Esophagus muscularis mucosa (tissue), 4 donors: ENCODE data around the gene CBX5.

ENCODE experiments used
- EP300 ChIP-seq: sonication (generic); formaldehyde crosslinking; IDR thresholded peaks from one replicate; pipeline ENCODE4 v1.6.1; 2017; ENCODE audit warnings: antibody characterized with exemption
- POLR2A ChIP-seq: fragments of 450-650 bp; IDR thresholded peaks from one replicate; pipeline ENCODE4 v1.6.1; 2017; ENCODE audit warnings: antibody characterized with exemption, moderate library complexity, mild to moderate bottlenecking, low read depth
- POLR2AphosphoS5 ChIP-seq, 2 donors: sonication (generic); formaldehyde crosslinking; IDR thresholded peaks; one replicate each; pipeline ENCODE4 v1.6.1; 2017; ENCODE audit warnings: antibody characterized with exemption in 2 of 2
- TF ChIP-seq, protein P1 (sequence below), 3 experiments: fragments of 200-600 bp in 2 of 3; fragments of 450-650 bp in 1 of 3; sonication (generic) in 2 of 3; IDR thresholded peaks; one replicate each; pipeline ENCODE4 v1.5.1; 2017 to 2019; ENCODE audit warnings: antibody characterized with exemption in 3 of 3, mild to moderate bottlenecking in 2 of 3, moderate library complexity in 1 of 3

DNA sequence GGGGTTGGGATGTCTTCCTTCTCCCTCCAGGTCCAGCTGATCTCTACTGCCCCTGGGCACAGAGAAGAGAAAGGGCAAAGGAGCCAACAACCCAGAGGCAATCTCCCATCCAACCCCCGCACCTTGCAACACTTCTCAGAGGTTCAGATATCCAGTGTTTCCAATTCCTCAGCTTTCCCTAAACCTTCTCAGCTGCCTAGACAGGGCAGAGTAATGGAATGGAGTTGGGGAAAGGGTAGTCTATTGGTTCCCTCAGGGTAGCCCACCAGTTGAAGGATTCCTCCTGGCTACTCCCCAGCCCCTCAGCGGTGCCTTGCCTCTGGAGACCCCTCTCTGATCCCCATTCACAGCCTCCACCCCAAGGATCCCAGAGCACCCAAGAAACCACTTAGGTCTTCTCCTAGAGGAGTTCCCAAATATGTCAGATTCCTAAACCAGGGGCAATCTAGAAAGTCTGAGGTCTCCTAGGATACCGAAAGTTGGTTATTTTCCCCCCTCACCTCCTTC lies 20.4 kb upstream of the CBX5 start:
- TF ChIP-seq, protein P1, sequence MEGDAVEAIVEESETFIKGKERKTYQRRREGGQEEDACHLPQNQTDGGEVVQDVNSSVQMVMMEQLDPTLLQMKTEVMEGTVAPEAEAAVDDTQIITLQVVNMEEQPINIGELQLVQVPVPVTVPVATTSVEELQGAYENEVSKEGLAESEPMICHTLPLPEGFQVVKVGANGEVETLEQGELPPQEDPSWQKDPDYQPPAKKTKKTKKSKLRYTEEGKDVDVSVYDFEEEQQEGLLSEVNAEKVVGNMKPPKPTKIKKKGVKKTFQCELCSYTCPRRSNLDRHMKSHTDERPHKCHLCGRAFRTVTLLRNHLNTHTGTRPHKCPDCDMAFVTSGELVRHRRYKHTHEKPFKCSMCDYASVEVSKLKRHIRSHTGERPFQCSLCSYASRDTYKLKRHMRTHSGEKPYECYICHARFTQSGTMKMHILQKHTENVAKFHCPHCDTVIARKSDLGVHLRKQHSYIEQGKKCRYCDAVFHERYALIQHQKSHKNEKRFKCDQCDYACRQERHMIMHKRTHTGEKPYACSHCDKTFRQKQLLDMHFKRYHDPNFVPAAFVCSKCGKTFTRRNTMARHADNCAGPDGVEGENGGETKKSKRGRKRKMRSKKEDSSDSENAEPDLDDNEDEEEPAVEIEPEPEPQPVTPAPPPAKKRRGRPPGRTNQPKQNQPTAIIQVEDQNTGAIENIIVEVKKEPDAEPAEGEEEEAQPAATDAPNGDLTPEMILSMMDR (IDR thresholded peaks at IDR 0.05): no peak
- TF ChIP-seq EP300 (no peak), POLR2AphosphoS5 (IDR thresholded peaks at IDR 0.05) (no peak), POLR2A (no peak)
